ENCODE results near the gene USP5.

DNA sequence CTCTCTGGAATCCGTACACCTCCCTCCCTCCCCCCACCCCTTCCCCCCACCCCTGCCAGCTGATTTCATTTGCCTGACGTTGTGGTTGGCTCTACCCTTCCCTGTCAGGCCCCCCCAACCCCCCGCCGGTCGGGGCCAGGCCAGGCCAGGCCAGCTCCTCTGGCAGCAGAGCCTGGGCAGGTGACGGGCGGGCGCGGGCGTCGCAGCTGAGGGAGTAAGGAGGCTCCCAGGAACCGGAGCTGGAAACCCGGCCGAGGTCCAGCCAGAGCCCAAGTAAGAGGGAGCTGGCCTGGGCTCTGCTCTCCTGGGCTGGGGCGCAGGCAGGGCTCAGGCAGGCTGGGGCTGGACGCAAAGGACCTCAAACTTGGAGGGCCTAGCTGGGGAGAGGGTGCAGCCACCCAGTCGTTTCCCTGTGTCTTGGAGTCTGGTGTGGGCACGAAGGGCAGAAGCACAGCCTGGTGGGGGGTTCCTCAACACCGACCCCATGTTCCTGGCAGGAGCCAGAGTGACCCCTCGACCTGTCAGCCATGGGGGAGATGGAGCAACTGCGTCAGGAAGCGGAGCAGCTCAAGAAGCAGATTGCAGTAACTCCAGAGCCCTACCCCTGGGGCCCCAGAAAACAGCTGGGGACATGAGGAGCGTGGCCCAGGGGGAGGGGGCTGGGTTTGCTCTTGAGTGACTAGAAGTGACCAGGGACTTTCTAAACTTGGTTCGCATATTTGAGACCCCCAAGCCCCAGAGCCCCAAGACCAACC lies 11.0 kb upstream of the USP5 start, which contains the start of gene GNB3:
- TF ChIP-seq, protein P1, sequence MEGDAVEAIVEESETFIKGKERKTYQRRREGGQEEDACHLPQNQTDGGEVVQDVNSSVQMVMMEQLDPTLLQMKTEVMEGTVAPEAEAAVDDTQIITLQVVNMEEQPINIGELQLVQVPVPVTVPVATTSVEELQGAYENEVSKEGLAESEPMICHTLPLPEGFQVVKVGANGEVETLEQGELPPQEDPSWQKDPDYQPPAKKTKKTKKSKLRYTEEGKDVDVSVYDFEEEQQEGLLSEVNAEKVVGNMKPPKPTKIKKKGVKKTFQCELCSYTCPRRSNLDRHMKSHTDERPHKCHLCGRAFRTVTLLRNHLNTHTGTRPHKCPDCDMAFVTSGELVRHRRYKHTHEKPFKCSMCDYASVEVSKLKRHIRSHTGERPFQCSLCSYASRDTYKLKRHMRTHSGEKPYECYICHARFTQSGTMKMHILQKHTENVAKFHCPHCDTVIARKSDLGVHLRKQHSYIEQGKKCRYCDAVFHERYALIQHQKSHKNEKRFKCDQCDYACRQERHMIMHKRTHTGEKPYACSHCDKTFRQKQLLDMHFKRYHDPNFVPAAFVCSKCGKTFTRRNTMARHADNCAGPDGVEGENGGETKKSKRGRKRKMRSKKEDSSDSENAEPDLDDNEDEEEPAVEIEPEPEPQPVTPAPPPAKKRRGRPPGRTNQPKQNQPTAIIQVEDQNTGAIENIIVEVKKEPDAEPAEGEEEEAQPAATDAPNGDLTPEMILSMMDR (conservative IDR thresholded peaks at IDR 0.05) = no peak
- TF ChIP-seq ZFX (IDR thresholded peaks at IDR 0.05) = no peak

Data from C4-2B (cell line).